Sciatic nerve (tissue), 2 donors: ENCODE measurements around the gene WNT3A. TPM values are rescaled to one million over a fixed set of nuclear protein-coding genes. Genes with fewer than 3 reads are reported as not detected.
"Not testable (repeated sequence)": the region's sequence is repeated elsewhere in the genome, so short reads cannot be mapped to it uniquely, and the experiment has no call there.

Experiments
- ATAC-seq: fragments of 200-7000 bp; cut with Tn5 transposase; one replicate; pipeline ENCODE4 v1.9.1; 2020; ENCODE audit warnings: mild to moderate bottlenecking, moderate library complexity
- DNase-seq: peaks from one replicate; pipeline ENCODE4 v3.0.0-alpha.2; 2020; ENCODE audit warnings: low spot score
- intact Hi-C: fragments of 100-400 bp; cut with DNase I; formaldehyde crosslinking; loops from one replicate; pipeline ENCODE4 v1.14.2; 2022
- total RNA-seq: library from RNA; stranded (reverse); fragmentation: NEBNext Ultra II Directional; extraction: Animal tissue kit (Norgen Biotek cat#: 25700); gene quantifications from one replicate; pipeline ENCODE4 v1.2.1, GENCODE V29; 2021
- donor health status: DM: no; HTN: no; CAD: no.
- donor health status: DM: no; HTN: no; CAD: no.

The WNT3A gene
- total RNA-seq, 1 donor from 2014 or later = not detected

- intact Hi-C loops, ATAC-seq: not testable (repeated sequence)
- peak; percentile 7 for DNase-seq
These were observed 12.9 kb downstream of the WNT3A start for GRCh38 chr1:228019722-228020083.

DNA sequence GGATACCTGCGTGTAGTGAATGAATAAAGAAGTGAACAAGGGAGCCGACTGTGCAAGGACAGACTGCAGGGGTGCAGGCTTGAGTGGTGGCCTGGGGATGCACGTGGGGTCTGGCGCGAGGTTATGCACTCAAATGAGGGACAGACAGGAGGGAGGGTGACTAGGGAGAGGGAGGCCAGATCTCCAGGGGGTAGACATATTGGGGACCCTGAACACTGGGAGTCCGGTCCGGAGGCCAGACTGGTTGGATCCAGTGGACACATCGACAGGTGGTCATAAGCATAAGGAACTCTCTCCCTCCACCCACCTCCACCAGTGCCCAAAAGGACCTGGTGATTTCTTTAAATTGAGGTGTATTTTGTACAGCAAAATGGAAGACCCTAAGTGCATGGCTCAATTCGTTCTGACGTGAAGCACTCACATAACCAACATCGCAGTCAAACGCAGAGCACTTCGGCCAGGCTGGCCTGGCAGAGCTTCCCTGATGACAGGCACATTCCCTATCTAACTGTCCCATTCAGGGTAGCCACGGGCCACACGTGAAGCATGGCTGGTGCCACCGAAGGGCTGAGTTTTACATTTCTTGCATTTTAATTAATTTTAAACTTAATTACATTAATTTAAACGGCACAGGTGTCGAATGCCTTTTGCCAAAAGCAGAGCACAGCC is 14.0 kb downstream of the WNT3A start:
- intact Hi-C loops = no loop called here
- peak; percentile 37 for DNase-seq
- no peak for ATAC-seq

DNA sequence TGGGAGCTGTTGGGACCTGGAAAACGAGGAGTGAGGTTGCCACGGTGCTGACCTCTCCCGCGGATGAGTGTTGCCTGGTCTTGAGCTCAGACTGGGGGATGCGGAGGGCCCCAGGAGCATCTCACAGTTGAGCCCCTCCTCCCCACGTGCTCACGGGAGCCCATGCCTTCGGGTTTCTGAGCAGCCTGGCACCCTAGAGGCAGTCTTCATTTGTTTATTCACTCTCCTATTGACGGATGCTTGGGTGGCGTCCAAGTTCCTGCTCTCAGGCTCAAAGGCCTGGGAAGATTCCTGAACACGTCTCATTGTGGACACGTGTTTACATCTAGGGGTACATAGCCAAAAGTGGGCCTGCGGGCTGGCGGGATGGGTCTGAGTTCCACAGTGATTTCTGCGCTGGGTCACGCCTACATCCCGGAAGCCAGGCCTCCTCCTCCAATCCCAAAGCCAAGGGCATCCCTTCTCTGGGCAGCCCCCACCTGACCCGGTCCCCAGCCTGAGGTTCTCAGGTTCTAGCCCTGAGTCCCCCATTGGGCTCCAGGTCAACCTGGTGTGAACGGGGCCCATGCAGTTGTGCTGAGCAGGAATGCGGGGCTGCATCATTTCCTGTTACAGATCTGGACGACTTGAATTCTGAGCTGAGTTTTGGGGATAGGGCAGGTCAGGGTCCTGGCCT is 14.7 kb downstream of the WNT3A start:
- intact Hi-C loops = no loop called here
- DNase-seq (peak; percentile 37), ATAC-seq (no peak)

DNA sequence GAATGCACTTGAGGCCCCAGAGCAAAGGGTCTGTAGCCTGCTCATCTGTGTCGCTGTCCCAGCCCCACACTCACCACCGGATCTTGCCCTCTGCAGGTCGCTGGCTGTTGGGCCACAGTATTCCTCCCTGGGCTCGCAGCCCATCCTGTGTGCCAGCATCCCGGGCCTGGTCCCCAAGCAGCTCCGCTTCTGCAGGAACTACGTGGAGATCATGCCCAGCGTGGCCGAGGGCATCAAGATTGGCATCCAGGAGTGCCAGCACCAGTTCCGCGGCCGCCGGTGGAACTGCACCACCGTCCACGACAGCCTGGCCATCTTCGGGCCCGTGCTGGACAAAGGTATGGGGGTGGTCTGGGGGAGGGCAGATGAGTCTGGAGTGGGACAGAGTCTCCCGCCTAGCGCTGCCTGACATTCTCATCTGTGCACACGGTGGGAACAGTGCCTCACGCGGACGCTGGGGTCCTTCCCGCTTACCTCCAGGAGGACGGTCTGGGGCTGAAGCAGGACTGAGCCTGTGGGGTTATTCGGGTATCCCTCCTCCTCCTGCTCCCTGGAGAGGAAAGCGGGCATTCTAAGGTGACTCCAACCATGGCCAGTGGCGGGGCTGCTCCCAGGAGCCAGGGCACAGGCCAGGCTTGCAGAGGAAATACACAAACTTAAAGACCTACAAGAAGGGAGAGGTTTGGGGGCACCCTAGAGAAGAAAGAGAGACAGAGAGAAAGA is 15.9 kb downstream of the WNT3A start:
- intact Hi-C loops = no loop called here
- DNase-seq (peak; percentile 46), ATAC-seq (no peak)

GRCh38 chr1:228023294-228023639 is 16.5 kb downstream of the WNT3A start:
- DNase-seq (no peak), ATAC-seq (no peak)
- intact Hi-C loops = no loop called here

- no peak for ATAC-seq
- DNase-seq = peak; percentile 27
- intact Hi-C loops = no loop called here
These were observed 22.5 kb downstream of the WNT3A start for GRCh38 chr1:228029281-228029680.

DNA sequence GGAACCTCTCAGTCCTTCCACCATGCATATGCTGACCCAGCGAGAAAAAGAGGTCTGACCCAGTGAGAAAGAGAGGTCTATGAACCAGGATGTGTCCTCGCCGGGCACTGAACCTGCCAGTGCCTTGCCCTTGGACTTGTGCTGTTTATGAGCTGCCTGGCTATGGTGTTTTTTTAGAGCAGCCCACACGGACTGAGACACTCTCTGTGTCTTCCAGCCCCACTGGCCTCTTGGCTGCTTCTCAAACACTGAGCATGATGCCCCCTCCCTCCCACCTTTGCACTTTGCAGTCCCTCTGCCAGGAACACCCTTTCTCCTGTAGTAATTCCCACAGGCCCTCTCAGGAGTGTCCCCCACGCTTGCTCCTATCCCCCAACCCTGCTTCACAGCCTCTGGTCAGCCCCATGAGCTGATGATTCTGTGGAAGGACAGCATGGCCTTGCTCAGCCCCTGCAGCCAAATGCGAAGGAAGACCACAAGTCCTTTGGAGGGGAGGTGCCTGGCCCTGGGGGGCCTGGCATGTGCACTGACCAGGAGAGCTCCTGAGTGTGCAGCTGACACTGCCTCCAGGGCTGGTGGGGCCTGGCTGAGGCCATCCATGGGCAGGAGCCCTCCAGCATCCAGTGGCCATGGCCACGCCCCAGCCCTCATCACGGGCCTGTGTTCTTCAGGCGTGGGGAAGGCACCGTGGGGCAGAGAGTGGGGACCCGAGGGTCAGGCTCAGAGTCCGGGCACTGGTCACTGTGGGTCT is 23.8 kb downstream of the WNT3A start:
- ATAC-seq (no peak), DNase-seq (peak; percentile 47)
- intact Hi-C loops = no loop called here

GRCh38 chr1:228031276-228031995 is 24.6 kb downstream of the WNT3A start:
- DNase-seq = peak; percentile 21
- no peak for ATAC-seq
- intact Hi-C loops = no loop called here

DNA sequence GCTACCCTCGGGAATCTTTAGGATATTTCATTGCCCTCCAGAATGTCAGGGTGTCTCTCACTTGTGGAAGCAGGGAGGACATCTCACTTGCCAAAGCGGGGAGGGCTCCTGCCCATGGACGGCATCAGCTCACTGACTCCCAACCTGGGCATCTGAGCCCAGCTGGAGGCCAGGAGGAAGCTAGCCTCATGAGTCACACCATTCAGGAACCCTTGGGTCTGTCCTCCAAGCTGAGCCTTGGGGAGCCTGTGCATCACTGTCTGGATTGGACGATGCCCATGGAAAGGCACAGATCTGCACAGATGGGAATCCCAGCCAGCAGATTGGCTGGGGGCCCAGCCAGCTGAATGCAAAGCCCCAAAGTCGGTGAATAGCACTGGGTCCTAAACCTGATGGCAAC is 25.2 kb downstream of the WNT3A start:
- intact Hi-C loops = no loop called here
- ATAC-seq (no peak), DNase-seq (peak; percentile 32)

DNA sequence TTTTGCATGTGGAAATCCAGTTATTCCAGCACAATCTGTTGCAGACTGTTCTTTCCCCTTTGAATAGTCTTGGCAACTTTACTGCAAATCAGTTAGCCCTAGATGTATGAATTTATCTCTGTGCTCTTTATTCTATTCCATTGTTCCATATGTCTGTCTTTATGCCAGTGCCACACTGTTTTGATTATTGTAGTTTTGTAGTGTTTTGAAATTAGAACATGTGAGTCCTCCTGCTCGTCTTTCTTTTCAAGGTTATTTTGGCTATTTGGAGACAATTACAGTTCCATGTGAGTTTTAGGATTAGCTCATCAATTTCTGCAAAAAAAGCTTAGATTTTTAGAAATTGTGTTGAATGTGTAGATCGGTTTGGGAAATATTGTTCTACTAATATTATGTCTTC is 26.6 kb downstream of the WNT3A start:
- ATAC-seq = no peak
- intact Hi-C loops = no loop called here
- no peak for DNase-seq

GRCh38 chr1:228034954-228035837 is 28.4 kb downstream of the WNT3A start:
- intact Hi-C loops = no loop called here
- ATAC-seq (no peak), DNase-seq (peak; percentile 13)

DNA sequence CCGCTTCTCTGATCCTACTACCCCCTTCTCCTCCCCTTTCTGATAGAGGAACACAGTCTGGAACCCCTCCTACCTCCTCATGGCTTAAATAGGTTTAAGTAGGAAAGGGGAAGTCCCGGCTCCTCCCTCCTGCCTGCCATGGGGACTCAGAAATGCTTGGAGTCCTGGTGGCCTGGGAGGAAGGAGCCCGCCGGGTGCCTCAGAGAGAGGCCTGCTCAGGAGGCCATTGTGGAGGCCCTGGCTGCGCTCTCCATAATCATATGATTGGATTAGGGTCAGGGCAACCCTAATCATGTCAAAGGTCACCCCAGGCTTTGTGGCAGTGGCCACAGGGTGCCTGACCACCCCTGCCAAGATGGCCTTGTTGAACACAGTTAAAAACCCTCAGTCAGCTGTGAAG is 29.0 kb downstream of the WNT3A start:
- ATAC-seq = no peak
- peak; percentile 18 for DNase-seq
- intact Hi-C loops = no loop called here

GRCh38 chr1:228036701-228037231 is 30.0 kb downstream of the WNT3A start:
- DNase-seq = peak; percentile 15
- intact Hi-C loops = no loop called here
- no peak for ATAC-seq

- no peak for ATAC-seq
- intact Hi-C loops = no loop called here
- DNase-seq = peak; percentile 38
These were observed 30.9 kb downstream of the WNT3A start for GRCh38 chr1:228037401-228038386.

DNA sequence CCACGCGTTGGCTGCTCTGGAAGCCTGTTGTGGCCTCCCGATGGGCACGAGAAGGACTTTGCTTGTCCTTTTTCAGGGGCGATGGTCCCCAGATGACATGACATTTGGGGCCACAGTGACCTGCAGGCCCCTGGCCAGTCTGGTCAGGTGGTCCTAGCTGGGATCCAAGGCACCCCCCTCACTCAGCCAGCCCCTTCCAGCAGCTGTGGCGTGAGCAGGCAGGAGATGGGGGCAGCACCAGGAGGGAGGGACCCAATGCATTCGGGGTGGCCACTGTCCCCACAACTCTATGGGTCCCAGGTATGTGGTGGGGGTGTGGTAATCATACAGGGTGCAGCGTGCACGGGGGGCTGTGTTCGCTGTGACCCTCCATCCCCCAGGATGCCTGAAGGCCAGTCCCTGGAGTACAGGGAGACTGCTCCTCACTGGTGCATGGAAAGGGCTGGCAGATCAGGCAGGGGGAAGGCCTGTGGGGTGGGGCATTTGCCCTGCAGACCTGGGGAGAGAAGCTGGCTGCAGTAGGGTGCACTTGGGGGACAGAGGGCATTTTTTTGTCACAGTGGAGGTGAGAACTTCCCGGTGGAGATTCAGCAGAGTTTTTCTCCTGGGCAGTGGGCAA is 31.7 kb downstream of the WNT3A start:
- intact Hi-C loops = no loop called here
- DNase-seq (peak; percentile 34), ATAC-seq (no peak)
